Measurements from ENCODE around the gene PSMD9.

The PSMD9 gene

DNA sequence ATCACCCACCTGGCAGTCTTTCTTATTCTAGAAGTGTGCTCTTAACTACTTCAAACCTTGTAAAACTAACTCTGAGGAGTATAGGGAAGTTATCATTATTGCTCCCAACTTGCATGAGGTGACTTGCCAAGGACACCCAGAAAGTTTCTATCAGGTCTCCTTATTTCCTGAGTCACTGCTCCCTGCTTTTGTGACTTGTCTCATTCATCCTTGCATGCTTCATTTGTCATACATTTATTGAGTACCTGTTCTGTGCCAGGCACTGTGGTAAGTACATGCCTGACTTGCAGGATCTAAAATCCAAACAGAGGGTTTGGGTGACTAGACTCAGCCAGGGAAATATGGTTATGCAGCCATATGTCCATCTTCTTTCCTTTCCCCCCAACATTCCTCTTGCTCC lies 55.3 kb downstream of the PSMD9 start:
- no peak overlapping the region for H3K4me3 ChIP-seq (replicated peaks in 1 of 2; ENCODE audit: low read depth in 2 of 2, low read length in 2 of 2)
- TF ChIP-seq, protein P1, sequence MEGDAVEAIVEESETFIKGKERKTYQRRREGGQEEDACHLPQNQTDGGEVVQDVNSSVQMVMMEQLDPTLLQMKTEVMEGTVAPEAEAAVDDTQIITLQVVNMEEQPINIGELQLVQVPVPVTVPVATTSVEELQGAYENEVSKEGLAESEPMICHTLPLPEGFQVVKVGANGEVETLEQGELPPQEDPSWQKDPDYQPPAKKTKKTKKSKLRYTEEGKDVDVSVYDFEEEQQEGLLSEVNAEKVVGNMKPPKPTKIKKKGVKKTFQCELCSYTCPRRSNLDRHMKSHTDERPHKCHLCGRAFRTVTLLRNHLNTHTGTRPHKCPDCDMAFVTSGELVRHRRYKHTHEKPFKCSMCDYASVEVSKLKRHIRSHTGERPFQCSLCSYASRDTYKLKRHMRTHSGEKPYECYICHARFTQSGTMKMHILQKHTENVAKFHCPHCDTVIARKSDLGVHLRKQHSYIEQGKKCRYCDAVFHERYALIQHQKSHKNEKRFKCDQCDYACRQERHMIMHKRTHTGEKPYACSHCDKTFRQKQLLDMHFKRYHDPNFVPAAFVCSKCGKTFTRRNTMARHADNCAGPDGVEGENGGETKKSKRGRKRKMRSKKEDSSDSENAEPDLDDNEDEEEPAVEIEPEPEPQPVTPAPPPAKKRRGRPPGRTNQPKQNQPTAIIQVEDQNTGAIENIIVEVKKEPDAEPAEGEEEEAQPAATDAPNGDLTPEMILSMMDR (IDR thresholded peaks at IDR 0.05; ENCODE audit: low read depth, low read length) = no peak
- no peak for DNase-seq (ENCODE audit: low read depth in 2 of 2)

GRCh38 chr12:121946313-121947025 lies 57.9 kb downstream of the PSMD9 start:
- TF ChIP-seq, protein P1 (IDR thresholded peaks at IDR 0.05; ENCODE audit: low read depth, low read length) = no peak
- no peak for DNase-seq (ENCODE audit: low read depth in 2 of 2)
- no peak overlapping the region for H3K4me3 ChIP-seq (replicated peaks in 1 of 2; ENCODE audit: low read depth in 2 of 2, low read length in 2 of 2)

- DNase-seq (ENCODE audit: low read depth in 2 of 2) = peak in 1 of 2 donors; percentile 40
- TF ChIP-seq, protein P1 (IDR thresholded peaks at IDR 0.05; ENCODE audit: low read depth, low read length) = no peak
- no peak overlapping the region for H3K4me3 ChIP-seq (replicated peaks in 1 of 2; ENCODE audit: low read depth in 2 of 2, low read length in 2 of 2)
Observed at GRCh38 chr12:121947981-121948380, 59.4 kb downstream of the PSMD9 start.

DNA sequence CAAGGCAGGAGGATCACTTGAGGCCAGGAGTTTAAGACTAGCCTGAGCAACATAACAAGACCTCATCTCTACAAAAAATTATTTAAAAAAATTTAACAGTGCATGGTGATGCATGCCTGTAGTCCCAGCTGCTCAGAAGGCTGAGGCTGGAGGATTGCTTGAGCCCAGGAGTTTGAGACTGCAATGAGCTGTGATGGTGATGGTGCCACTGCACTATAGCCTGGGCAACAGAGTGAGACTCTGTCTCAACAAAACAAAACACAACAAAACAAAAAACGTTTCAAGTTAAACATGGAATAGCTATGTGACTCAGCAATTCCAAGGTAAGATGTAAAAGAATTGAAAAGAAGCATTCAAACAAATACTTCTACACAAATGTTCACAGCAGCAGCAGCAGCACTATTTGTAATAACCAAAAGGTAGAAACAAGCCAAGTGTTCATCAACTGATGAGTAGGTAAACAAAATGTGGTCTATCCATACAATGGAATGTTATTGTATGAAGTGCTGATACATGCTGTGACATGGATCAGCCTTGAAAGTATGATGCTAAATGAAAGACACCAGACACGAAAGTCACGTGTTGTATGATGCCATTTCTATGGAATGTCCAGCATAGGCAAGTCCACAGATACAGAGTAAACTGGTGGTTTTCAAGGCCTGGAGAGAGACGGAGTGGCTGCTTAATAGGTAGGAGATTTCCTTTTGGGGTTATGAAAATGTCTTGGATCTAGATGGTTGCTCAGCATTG lies 61.2 kb downstream of the PSMD9 start:
- no peak overlapping the region for H3K4me3 ChIP-seq (replicated peaks in 1 of 2; ENCODE audit: low read depth in 2 of 2, low read length in 2 of 2)
- DNase-seq (ENCODE audit: low read depth in 2 of 2) = peak; percentile 85 to 96
- TF ChIP-seq, protein P1 (IDR thresholded peaks at IDR 0.05; ENCODE audit: low read depth, low read length) = no peak

DNA sequence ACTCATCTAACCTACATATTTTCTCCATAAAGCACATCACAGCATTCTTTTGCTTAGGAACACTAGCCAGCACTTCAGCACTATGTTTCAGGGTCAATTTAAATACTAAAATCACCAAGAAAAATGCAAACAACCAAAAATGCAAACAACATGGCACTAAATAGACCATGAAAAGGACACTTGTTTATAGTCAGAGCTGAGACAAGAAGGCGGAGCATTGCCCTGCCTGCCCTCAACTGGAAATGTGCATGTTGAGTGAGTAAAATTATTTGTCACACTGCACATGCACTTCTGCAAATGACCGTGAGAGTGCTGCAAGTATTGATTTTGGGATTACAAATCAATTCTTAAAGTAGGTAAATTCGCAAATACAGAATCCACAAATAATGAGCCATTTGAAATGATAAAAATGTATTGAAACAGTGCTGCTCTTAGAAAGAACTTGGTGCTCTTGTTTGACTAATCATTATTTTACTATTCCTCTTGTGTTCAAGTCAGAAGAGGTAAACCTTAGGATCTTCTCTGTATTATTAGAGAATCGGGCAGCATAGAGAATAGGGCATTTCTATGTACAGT lies 64.6 kb downstream of the PSMD9 start:
- DNase-seq (ENCODE audit: low read depth in 2 of 2) = no peak
- TF ChIP-seq, protein P1 (IDR thresholded peaks at IDR 0.05; ENCODE audit: low read depth, low read length) = no peak
- no peak overlapping the region for H3K4me3 ChIP-seq (replicated peaks in 1 of 2; ENCODE audit: low read depth in 2 of 2, low read length in 2 of 2)

- TF ChIP-seq, protein P1 (IDR thresholded peaks at IDR 0.05; ENCODE audit: low read depth, low read length) = no peak
- DNase-seq (ENCODE audit: low read depth in 2 of 2) = no peak
Observed at GRCh38 chr12:121953695-121954094, 65.1 kb downstream of the PSMD9 start.

More at GRCh38 chr12:121953695-121954094, 65.1 kb downstream of the PSMD9 start:
- no peak overlapping the region for H3K4me3 ChIP-seq (replicated peaks in 1 of 2; ENCODE audit: low read depth in 2 of 2, low read length in 2 of 2)
